Trophoblast cell (in vitro differentiated cells and primary cell): ENCODE results near the gene PROSER1.

Experiments
- DNase-seq, 2 donors: peaks; one replicate each; pipeline ENCODE4 v3.0.0-alpha.2; 2016
- H2AFZ ChIP-seq: 2 replicates; pipeline ENCODE4 v1.6.1; 2013; ENCODE audit warnings: low read length, moderate library complexity, mild to moderate bottlenecking; ENCODE audit not compliant: insufficient read depth, poor library complexity
- H2AK5ac ChIP-seq: 2 replicates; pipeline ENCODE4 v1.6.1; 2013; ENCODE audit warnings: mild to moderate bottlenecking, low read length
- H2BK120ac ChIP-seq: 2 replicates; pipeline ENCODE4 v1.6.1; 2013; ENCODE audit warnings: low read length, mild to moderate bottlenecking, moderate library complexity; ENCODE audit not compliant: insufficient read depth, poor library complexity
- H2BK12ac ChIP-seq: 2 replicates; pipeline ENCODE4 v1.6.1; 2013; ENCODE audit warnings: mild to moderate bottlenecking, low read length, moderate library complexity
- H2BK5ac ChIP-seq: 2 replicates; pipeline ENCODE4 v1.6.1; 2013; ENCODE audit warnings: low read length, low read depth, moderate library complexity, mild to moderate bottlenecking; ENCODE audit not compliant: poor library complexity
- H3K14ac ChIP-seq: 2 replicates; pipeline ENCODE4 v1.6.1; 2013; ENCODE audit warnings: mild to moderate bottlenecking, low read length
- H3K18ac ChIP-seq: 2 replicates; pipeline ENCODE4 v1.6.1; 2013; ENCODE audit warnings: mild to moderate bottlenecking, low read length
- H3K23ac ChIP-seq: 2 replicates; pipeline ENCODE4 v1.6.1; 2013; ENCODE audit warnings: low read length
- H3K27ac ChIP-seq: 2 replicates; pipeline ENCODE4 v1.5.1; 2013; ENCODE audit warnings: low read depth, mild to moderate bottlenecking, inconsistent platforms, low read length, moderate library complexity
- H3K27me3 ChIP-seq: 2 replicates; pipeline ENCODE4 v1.6.1; 2013; ENCODE audit warnings: inconsistent platforms, mild to moderate bottlenecking, low read length, moderate library complexity; ENCODE audit not compliant: insufficient read depth
- H3K36me3 ChIP-seq, 2 experiments: 1 replicate in 1 of 2; 2 replicates in 1 of 2; pipeline ENCODE4 v1.6.1; 2013; ENCODE audit warnings: low read length in 2 of 2, mild to moderate bottlenecking in 2 of 2, moderate library complexity in 1 of 2; ENCODE audit not compliant: insufficient read depth in 2 of 2, control insufficient read depth in 1 of 2
- H3K4ac ChIP-seq: 2 replicates; pipeline ENCODE4 v1.6.1; 2013; ENCODE audit warnings: low read depth, mild to moderate bottlenecking, low read length, moderate library complexity
- H3K4me1 ChIP-seq, 2 experiments: 1 replicate in 1 of 2; 2 replicates in 1 of 2; pipeline ENCODE4 v1.6.1; 2013; ENCODE audit warnings: low read length in 2 of 2, mild to moderate bottlenecking in 2 of 2, moderate library complexity in 1 of 2; ENCODE audit not compliant: insufficient read depth in 2 of 2, control insufficient read depth in 1 of 2
- H3K4me2 ChIP-seq: 2 replicates; pipeline ENCODE4 v1.6.1; 2013; ENCODE audit warnings: inconsistent platforms, mild to moderate bottlenecking, low read length, moderate library complexity
- H3K4me3 ChIP-seq: 2 replicates; pipeline ENCODE4 v1.5.1; 2013; ENCODE audit warnings: mild to moderate bottlenecking, low read depth, low read length, inconsistent platforms
- H3K79me1 ChIP-seq: one replicate; pipeline ENCODE4 v1.6.1; 2013; ENCODE audit warnings: low read length
- H3K79me2 ChIP-seq: 2 replicates; pipeline ENCODE4 v1.6.1; 2013; ENCODE audit warnings: low read length, mild to moderate bottlenecking; ENCODE audit not compliant: control insufficient read depth, insufficient read depth, poor library complexity
- H3K9ac ChIP-seq: 2 replicates; pipeline ENCODE4 v1.6.1; 2013; ENCODE audit warnings: mild to moderate bottlenecking, low read length
- H3K9me3 ChIP-seq: 2 replicates; pipeline ENCODE4 v1.6.1; 2013; ENCODE audit warnings: low read depth, mild to moderate bottlenecking, control low read depth, inconsistent platforms, low read length; ENCODE audit not compliant: insufficient read depth
- H4K12ac ChIP-seq: 2 replicates; pipeline ENCODE4 v1.6.1; 2013; ENCODE audit warnings: low read depth, mild to moderate bottlenecking, low read length, moderate library complexity
- H4K8ac ChIP-seq: 2 replicates; pipeline ENCODE4 v1.6.1; 2013; ENCODE audit warnings: low read depth, mild to moderate bottlenecking, low read length, moderate library complexity
- H4K91ac ChIP-seq: one replicate; pipeline ENCODE4 v1.6.1; 2013; ENCODE audit warnings: low read depth, mild to moderate bottlenecking, low read length, moderate library complexity
- WGBS: extraction: QIAGEN DNeasy Blood & Tissue Kit; methylation state at CpG from one replicate; pipeline ENCODE4 v1.1.7; 2013; ENCODE audit warnings: missing lambda C conversion rate; ENCODE audit not compliant: insufficient read length, insufficient coverage; ENCODE audit errors: extremely low coverage; 5-methylcytosine and 5-hydroxymethylcytosine counted together

Gene PROSER1

GRCh38 chr13:38979891-38980749 is 57.8 kb downstream of the PROSER1 start:
- no peak overlapping the region for H2BK5ac ChIP-seq
- H4K12ac ChIP-seq = peak overlapping the region; percentile 46
- H3K27ac ChIP-seq = no peak overlapping the region
- no peak overlapping the region for H2BK12ac ChIP-seq
- WGBS = no CpG with 5 or more reads among the region's 9 CpGs
- no peaks in the 10 kb centered on the region for H3K36me3 ChIP-seq
- H3K4me3 ChIP-seq = no peak overlapping the region
- no peak overlapping the region for H2BK120ac ChIP-seq
- no peak overlapping the region for H4K91ac ChIP-seq
- H3K9ac ChIP-seq = no peak overlapping the region
- peak in 1 of 2 donors; percentile 8 for DNase-seq
- no peak overlapping the region for H3K4me2 ChIP-seq
- H3K4ac ChIP-seq = no peak overlapping the region
- no peak overlapping the region for H3K23ac ChIP-seq
- H3K4me1 ChIP-seq = peaks cover 10 to 14% of the 10 kb centered on the region in 2 experiments
- no peak overlapping the region for H3K18ac ChIP-seq
- no peaks in the 10 kb centered on the region for H3K9me3 ChIP-seq
- peaks cover 2% of the 10 kb centered on the region for H3K79me1 ChIP-seq
- H3K27me3 ChIP-seq = no peaks in the 10 kb centered on the region
- no peak overlapping the region for H2AK5ac ChIP-seq
- H3K79me2 ChIP-seq = no peaks in the 10 kb centered on the region
- no peak overlapping the region for H4K8ac ChIP-seq
- H2AFZ ChIP-seq = no peak overlapping the region
- no peak overlapping the region for H3K14ac ChIP-seq

- no peak overlapping the region for H3K4ac ChIP-seq
- H3K27me3 ChIP-seq = no peaks in the 10 kb centered on the region
- no peak overlapping the region for H3K4me2 ChIP-seq
- H3K4me1 ChIP-seq = no peaks in the 10 kb centered on the region
- DNase-seq = peak in 1 of 2 donors; percentile 19
- no peak overlapping the region for H3K27ac ChIP-seq
- H3K9ac ChIP-seq = no peak overlapping the region
- H3K4me3 ChIP-seq = no peak overlapping the region
- H3K79me1 ChIP-seq = no peaks in the 10 kb centered on the region
- H2BK12ac ChIP-seq = no peak overlapping the region
- H3K79me2 ChIP-seq = no peaks in the 10 kb centered on the region
- no peak overlapping the region for H4K91ac ChIP-seq
- no peak overlapping the region for H3K23ac ChIP-seq
- WGBS = no CpG with 5 or more reads among the region's 4 CpGs
- H2AFZ ChIP-seq = no peak overlapping the region
- H3K14ac ChIP-seq = no peak overlapping the region
- H2AK5ac ChIP-seq = no peak overlapping the region
- no peak overlapping the region for H4K12ac ChIP-seq
- no peak overlapping the region for H2BK120ac ChIP-seq
- no peaks in the 10 kb centered on the region for H3K9me3 ChIP-seq
- H3K18ac ChIP-seq = no peak overlapping the region
- H3K36me3 ChIP-seq = no peaks in the 10 kb centered on the region
- no peak overlapping the region for H4K8ac ChIP-seq
- H2BK5ac ChIP-seq = no peak overlapping the region
These were observed 67.4 kb downstream of the PROSER1 start for GRCh38 chr13:38970380-38971051.

GRCh38 chr13:38969187-38969586 is 68.7 kb downstream of the PROSER1 start:
- Histone ChIP-seq H3K9me3 (no peaks in the 10 kb centered on the region), H4K12ac (no peak overlapping the region), H3K27ac (no peak overlapping the region), H3K79me1 (no peaks in the 10 kb centered on the region), H3K79me2 (no peaks in the 10 kb centered on the region), H2BK12ac (no peak overlapping the region), H3K4me2 (no peak overlapping the region), H3K4me1 (no peaks in the 10 kb centered on the region), H3K4ac (no peak overlapping the region), H4K8ac (no peak overlapping the region), H3K14ac (no peak overlapping the region), H3K36me3 (no peaks in the 10 kb centered on the region), H4K91ac (no peak overlapping the region), H3K23ac (no peak overlapping the region), H3K27me3 (no peaks in the 10 kb centered on the region), H2AK5ac (no peak overlapping the region), H2BK5ac (no peak overlapping the region), H3K4me3 (no peak overlapping the region), H3K18ac (no peak overlapping the region), H2AFZ (no peak overlapping the region), H2BK120ac (no peak overlapping the region), H3K9ac (no peak overlapping the region)
- WGBS = no CpG with 5 or more reads among the region's 2 CpGs
- no peak for DNase-seq

GRCh38 chr13:38967446-38967845 is 70.4 kb downstream of the PROSER1 start:
- H3K27ac ChIP-seq = no peak overlapping the region
- H4K91ac ChIP-seq = no peak overlapping the region
- H3K4me1 ChIP-seq = no peaks in the 10 kb centered on the region
- no peak overlapping the region for H2BK5ac ChIP-seq
- no CpG with 5 or more reads among the region's 2 CpGs for WGBS
- no peak overlapping the region for H3K4ac ChIP-seq
- H3K36me3 ChIP-seq = no peaks in the 10 kb centered on the region
- no peak overlapping the region for H2AFZ ChIP-seq
- H2BK12ac ChIP-seq = no peak overlapping the region
- H3K27me3 ChIP-seq = no peaks in the 10 kb centered on the region
- DNase-seq = no peak
- no peak overlapping the region for H3K14ac ChIP-seq
- no peak overlapping the region for H3K23ac ChIP-seq
- H4K8ac ChIP-seq = no peak overlapping the region
- no peak overlapping the region for H2BK120ac ChIP-seq
- no peak overlapping the region for H4K12ac ChIP-seq
- no peak overlapping the region for H3K18ac ChIP-seq
- no peaks in the 10 kb centered on the region for H3K9me3 ChIP-seq
- H3K4me3 ChIP-seq = no peak overlapping the region
- H3K79me1 ChIP-seq = no peaks in the 10 kb centered on the region
- H3K4me2 ChIP-seq = no peak overlapping the region
- no peak overlapping the region for H2AK5ac ChIP-seq
- H3K79me2 ChIP-seq = no peaks in the 10 kb centered on the region
- H3K9ac ChIP-seq = no peak overlapping the region
